K562 (cell line): ENCODE data around the gene BASP1. TPM values are rescaled to one million over a fixed set of nuclear protein-coding genes. Genes with fewer than 3 reads are reported as not detected.

Source experiments
- ATAC-seq: fragments of 200-7000 bp; cut with Tn5 transposase; 3 replicates; pipeline ENCODE4 v1.9.1; 2020; ENCODE audit warnings: moderate library complexity
- BruUV-seq: library from RNA; stranded (reverse); fragments of 400-500 nt; replicated peaks from 2 replicates; lab custom pipeline; 2021; lab: Mats Ljungman, UMichigan
- CTCF ChIA-PET: fragments of 300-600 bp; formaldehyde crosslinking; extraction: SDS; loops from one replicate; lab custom pipeline; 2021; ENCODE audit warnings: low intra/inter-chr PET ratio; lab: Yijun Ruan, JAX
- POLR2A ChIA-PET: fragments of 300-600, 350-650 bp; sonication (Branson Sonifier 250); formaldehyde crosslinking; extraction: SDS; loops from one replicate; lab custom pipeline; 2021; ENCODE audit warnings: antibody characterized with exemption, inconsistent platforms; lab: Yijun Ruan, JAX
- DNase-seq, 4 experiments: peaks; one replicate each; pipeline versions ENCODE4 v3.0.0 to v3.0.0-alpha.2; 2011 to 2018; ENCODE audit warnings: low spot score in 3 of 4, mixed read lengths in 3 of 4; ENCODE audit errors: extremely low read depth in 1 of 4
- FAIRE-seq: peaks from 2 replicates; lab custom pipeline; 2011; peaks lifted over from hg19 to GRCh38; lab: Jason Lieb, UNC
- H2AFZ ChIP-seq: 2 replicates; pipeline ENCODE4 v1.6.0; 2011; ENCODE audit warnings: low read depth, low read length, control low read depth, inconsistent platforms
- H3K27ac ChIP-seq: fragments of 200-600 bp; 3 replicates; pipeline ENCODE4 v1.8.0; 2011; ENCODE audit warnings: low read depth, mild to moderate bottlenecking, control low read depth, inconsistent platforms, low read length, moderate library complexity, mixed read lengths; ENCODE audit errors: extremely low read depth
- H3K27me3 ChIP-seq, 2 experiments: fragments of 300-600 bp in 1 of 2; 2 replicates in 1 of 2; 3 replicates in 1 of 2; pipeline versions ENCODE4 v1.6.0 to v1.8.0; 2011; ENCODE audit warnings: inconsistent platforms in 2 of 2, low read length in 2 of 2, mild to moderate bottlenecking in 1 of 2, mixed read lengths in 1 of 2, moderate library complexity in 1 of 2; ENCODE audit not compliant: control insufficient read depth in 2 of 2, insufficient read depth in 2 of 2
- H3K36me3 ChIP-seq: fragments of 300-600 bp; 3 replicates; pipeline ENCODE4 v1.8.0; 2011; ENCODE audit warnings: mild to moderate bottlenecking, low read length, inconsistent platforms; ENCODE audit not compliant: control insufficient read depth, insufficient read depth
- H3K4me1 ChIP-seq, 2 experiments: fragments of 200-600 bp in 1 of 2; replicated peaks in 1 of 2; 2 replicates in 1 of 2; 3 replicates in 1 of 2; pipeline versions ENCODE4 v1.5.1 to v1.8.0; 2011; ENCODE audit warnings: inconsistent platforms in 2 of 2, low read length in 2 of 2, mild to moderate bottlenecking in 1 of 2, mixed read lengths in 1 of 2, moderate library complexity in 1 of 2; ENCODE audit not compliant: control insufficient read depth in 2 of 2, insufficient read depth in 2 of 2
- H3K4me2 ChIP-seq: 2 replicates; pipeline ENCODE4 v1.6.1; 2011; ENCODE audit warnings: low read length, control low read depth, inconsistent platforms, mixed read lengths; ENCODE audit not compliant: insufficient read depth
- H3K4me3 ChIP-seq: fragments of 200-600 bp; sonication (generic), shearing (Covaris generic); 2 replicates; pipeline ENCODE4 v1.5.1; 2016; ENCODE audit warnings: control low read depth, inconsistent platforms
- H3K79me2 ChIP-seq: fragments of 200-600 bp; 3 replicates; pipeline ENCODE4 v1.8.0; 2011; ENCODE audit warnings: low read length, inconsistent platforms; ENCODE audit not compliant: control insufficient read depth, insufficient read depth
- H3K9ac ChIP-seq, 2 experiments: 2 replicates each; pipeline versions ENCODE4 v1.6.0 to v1.6.1; 2011; ENCODE audit warnings: low read depth in 2 of 2, low read length in 2 of 2, control low read depth in 1 of 2, inconsistent platforms in 1 of 2, mild to moderate bottlenecking in 1 of 2, mixed read lengths in 1 of 2; ENCODE audit not compliant: insufficient read depth in 1 of 2
- H3K9me1 ChIP-seq: one replicate; pipeline ENCODE4 v1.6.0; 2011; ENCODE audit warnings: inconsistent platforms, mild to moderate bottlenecking, low read length, moderate library complexity; ENCODE audit not compliant: control insufficient read depth, insufficient read depth
- H3K9me3 ChIP-seq: replicated peaks from 2 replicates; pipeline ENCODE4 v1.5.1; 2011; ENCODE audit warnings: low read depth, low read length, inconsistent platforms; ENCODE audit not compliant: control insufficient read depth, insufficient read depth
- H4K20me1 ChIP-seq: replicated peaks from 2 replicates; pipeline ENCODE4 v1.6.1; 2011; ENCODE audit warnings: low read length, inconsistent platforms, mixed read lengths; ENCODE audit not compliant: control insufficient read depth, insufficient read depth
- BRD9 ChIP-seq: fragments of 450-650 bp; IDR thresholded peaks from 2 replicates; pipeline ENCODE4 v1.6.1; 2018; ENCODE audit warnings: low read depth; ENCODE audit not compliant: partially characterized antibody
- BRF1 ChIP-seq: IDR thresholded peaks from 3 replicates; pipeline ENCODE4 v1.6.1; 2011; ENCODE audit warnings: borderline replicate concordance, mild to moderate bottlenecking; ENCODE audit not compliant: insufficient read length; ENCODE audit errors: extremely low read depth
- CBX3 ChIP-seq, 2 experiments: IDR thresholded peaks; 1 replicate in 1 of 2; 2 replicates in 1 of 2; pipeline ENCODE4 v1.6.1; 2012; ENCODE audit warnings: inconsistent platforms in 2 of 2, low read length in 2 of 2, borderline replicate concordance in 1 of 2, control low read depth in 1 of 2
- FOXA1 ChIP-seq: fragments of 450-650 bp; IDR thresholded peaks from 2 replicates; pipeline ENCODE4 v1.6.1; 2016; ENCODE audit warnings: mild to moderate bottlenecking, borderline replicate concordance
- HDAC2 ChIP-seq: fragments of 450-650 bp; IDR thresholded peaks from 2 replicates; pipeline ENCODE4 v1.6.1; 2016; ENCODE audit warnings: mild to moderate bottlenecking
- JUND ChIP-seq, 2 experiments: IDR thresholded peaks; 2 replicates in 1 of 2; 3 replicates in 1 of 2; pipeline ENCODE4 v1.6.1; 2011; ENCODE audit warnings: borderline replicate concordance in 2 of 2, low read depth in 2 of 2, low read length in 2 of 2, improper control_type of control experiment in 1 of 2, missing biosample characterization in 1 of 2, missing genetic modification characterization in 1 of 2, missing genetic modification reagents in 1 of 2
- RFX1 ChIP-seq: fragments of 450-650 bp; IDR thresholded peaks from 2 replicates; pipeline ENCODE4 v1.6.1; 2016; ENCODE audit warnings: mild to moderate bottlenecking, moderate library complexity
- ZFP36 ChIP-seq: fragments of 150-350 bp; IDR thresholded peaks from 2 replicates; pipeline ENCODE4 v1.6.1; 2018; ENCODE audit warnings: low read length, low read depth; ENCODE audit not compliant: partially characterized antibody
- WGBS: fragments of 100-300 bp; shearing (Covaris generic); methylation state at CpG from one replicate; pipeline ENCODE4 v1.1.6; 2016; ENCODE audit warnings: low coverage, mixed read lengths; ENCODE audit not compliant: insufficient coverage; ENCODE audit errors: missing lambda C conversion rate; 5-methylcytosine and 5-hydroxymethylcytosine counted together
- in situ Hi-C: fragments of 300-500 bp; cut with MboI; formaldehyde crosslinking; loops from 4 replicates; pipeline ENCODE4 v1.15.0; 2018; ENCODE audit warnings: inconsistent platforms, mixed read lengths
- intact Hi-C: fragments of 100-400 bp; cut with micrococcal nuclease; formaldehyde crosslinking; loops from 2 replicates; pipeline ENCODE4 v1.14.2; 2022
- polyA plus RNA-seq, 8 experiments: library from polyadenylated mRNA; depleted of rRNA in 4 of 8; stranded (reverse) in 5 of 8; unstranded in 3 of 8; fragments of >200 nt; fragmentation: Nextera tagmentation in 2 of 8; fragmentation: Illumina TruSeq in 1 of 8; extraction: Ambion mirVana in 2 of 8; extraction: Trizol in 1 of 8; gene quantifications; 2 replicates each; pipeline versions ENCODE4 v1.2.1 to v1.2.3, GENCODE V29; 2011 to 2014; ENCODE audit warnings: inconsistent platforms in 1 of 8, missing spikeins in 1 of 8
- total RNA-seq, 7 experiments: library from RNA; depleted of rRNA in 6 of 7; stranded (reverse); fragments of >200 nt in 6 of 7; fragmentation: Illumina TruSeq in 2 of 7; extraction: Trizol in 2 of 7; gene quantifications; 2 replicates each; pipeline versions ENCODE4 v1.2.1 to v1.2.3, GENCODE V29; 2011 to 2021; ENCODE audit warnings: low replicate concordance in 1 of 7
- TF ChIP-seq, protein P1 (sequence below), 2 experiments: fragments of 200-800 bp in 1 of 2; sonication (Bioruptor generic) in 1 of 2; sonication (generic) in 1 of 2; formaldehyde crosslinking in 1 of 2; IDR thresholded peaks in 1 of 2; conservative IDR thresholded peaks in 1 of 2; 2 replicates each; pipeline versions ENCODE4 v1.5.0 to v1.6.1; 2016 to 2020; ENCODE audit warnings: missing compliant biosample characterization in 1 of 2, missing genetic modification characterization in 1 of 2, missing genetic modification reagents in 1 of 2

BASP1 gene
- total and polyA plus RNA-seq, 9 of the 15 experiments (the other 6 are each of a cell fraction or from before 2014, with no cell fraction given) = 0.22 TPM; not detected in 8

DNA sequence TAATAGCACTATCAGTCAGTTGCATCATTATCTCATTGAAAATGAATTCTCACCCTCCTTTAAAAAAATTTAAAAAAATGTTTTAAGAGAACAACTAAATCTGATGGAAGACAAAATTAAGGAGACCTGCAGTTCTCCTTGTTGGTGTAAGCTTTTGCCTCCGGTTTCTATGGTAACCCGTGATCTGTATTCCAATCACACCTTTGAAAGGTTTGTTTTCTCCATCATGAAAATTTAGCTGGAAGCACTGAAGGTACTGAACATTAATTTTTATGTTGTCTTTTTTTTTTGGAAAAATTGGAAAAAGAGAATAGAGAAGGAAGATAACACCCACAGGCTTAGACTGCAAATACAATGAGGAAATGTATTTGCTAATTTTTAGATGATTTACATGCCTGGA lies 2.5 kb upstream of the BASP1 start:
- no peaks in the 10 kb centered on the region for H4K20me1 ChIP-seq
- no peak for FAIRE-seq
- TF ChIP-seq, protein P1, sequence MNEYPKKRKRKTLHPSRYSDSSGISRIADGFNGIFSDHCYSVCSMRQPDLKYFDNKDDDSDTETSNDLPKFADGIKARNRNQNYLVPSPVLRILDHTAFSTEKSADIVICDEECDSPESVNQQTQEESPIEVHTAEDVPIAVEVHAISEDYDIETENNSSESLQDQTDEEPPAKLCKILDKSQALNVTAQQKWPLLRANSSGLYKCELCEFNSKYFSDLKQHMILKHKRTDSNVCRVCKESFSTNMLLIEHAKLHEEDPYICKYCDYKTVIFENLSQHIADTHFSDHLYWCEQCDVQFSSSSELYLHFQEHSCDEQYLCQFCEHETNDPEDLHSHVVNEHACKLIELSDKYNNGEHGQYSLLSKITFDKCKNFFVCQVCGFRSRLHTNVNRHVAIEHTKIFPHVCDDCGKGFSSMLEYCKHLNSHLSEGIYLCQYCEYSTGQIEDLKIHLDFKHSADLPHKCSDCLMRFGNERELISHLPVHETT (CRISPR knock-in tag; conservative IDR thresholded peaks at IDR 0.05 in 1 of 2, IDR thresholded peaks at IDR 0.05 in 1 of 2) = no peak
- TF ChIP-seq RFX1 = 0 out of 2 replicates have a peak, but pooled peaks have one; percentile 17
- TF ChIP-seq, all 486 proteins: peak for 1
- H3K27ac ChIP-seq = no peak overlapping the region
- no peak overlapping the region for H2AFZ ChIP-seq
- ATAC-seq (no peak), DNase-seq (no peak)
- no peaks in the 10 kb centered on the region for H3K36me3 ChIP-seq
- ChIA-PET CTCF (interaction anchor here (1.7 kb wide), 1 partner anchor 1099 kb away, joined by 12 read pairs; no protein-coding TSS in a partner anchor), POLR2A (no interaction called here)
- no peak overlapping the region for H3K4me2 ChIP-seq
- WGBS = 0% methylated on average over 2 of the region's 2 CpGs
- H3K27me3 ChIP-seq = no peaks in the 10 kb centered on the region; a peak in 1 of 5 replicates
- H3K4me3 ChIP-seq = no peak overlapping the region
- in situ Hi-C loops (loop anchor here (5.0 kb wide), 1 partner anchor 1092 kb away; no protein-coding TSS in a partner anchor), intact Hi-C loops (no loop called here)
- BruUV-seq = no TSS peak
- no peaks in the 10 kb centered on the region for H3K79me2 ChIP-seq
- no peaks in the 10 kb centered on the region for H3K9me3 ChIP-seq
- H3K9ac ChIP-seq = no peak overlapping the region
- no peaks in the 10 kb centered on the region for H3K9me1 ChIP-seq
- peaks cover 0 to 7% of the 10 kb centered on the region in 2 experiments; a peak in 1 of 5 replicates for H3K4me1 ChIP-seq

DNA sequence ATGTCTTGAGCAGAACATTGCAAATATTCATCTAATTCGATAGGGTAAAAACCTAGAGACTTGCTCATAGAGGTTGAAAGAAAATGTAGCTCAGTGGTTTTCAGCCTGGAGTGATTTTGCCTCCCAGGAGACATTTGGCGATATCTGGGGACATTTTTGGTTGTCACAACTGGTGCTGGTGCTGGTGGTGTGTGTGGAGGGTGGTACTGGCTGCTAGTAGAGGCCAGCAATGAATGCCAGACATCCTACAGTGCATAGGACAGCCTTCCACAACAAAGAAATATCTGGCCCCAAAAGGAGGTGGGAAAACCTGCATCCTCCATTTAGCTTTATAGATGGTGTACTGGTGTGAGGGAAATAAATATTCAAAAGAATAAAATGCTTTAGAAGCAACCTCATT lies 2.1 kb upstream of the BASP1 start:
- TF ChIP-seq BRD9 (no peak), ZFP36 (no peak), FOXA1 (no peak), BRF1 (no peak), HDAC2 (no peak), JUND (IDR thresholded peaks at IDR 0.05; ENCODE audit: borderline replicate concordance, low read depth, low read length) (no peak), JUND (tag; IDR thresholded peaks at IDR 0.05; ENCODE audit: borderline replicate concordance, low read depth, low read length) (no peak), CBX3 (IDR thresholded peaks at IDR 0.05; ENCODE audit: borderline replicate concordance in 1 of 2, low read length in 2 of 2) (no peak)
- TF ChIP-seq, all 486 proteins: peak for 0
- no peak overlapping the region for H3K9ac ChIP-seq
- BruUV-seq = no TSS peak
- no peak overlapping the region for H2AFZ ChIP-seq
- no peak for ATAC-seq
- peaks cover 0 to 7% of the 10 kb centered on the region in 2 experiments; a peak in 1 of 5 replicates for H3K4me1 ChIP-seq
- POLR2A ChIA-PET = no interaction called here
- H3K27me3 ChIP-seq = no peaks in the 10 kb centered on the region; a peak in 1 of 5 replicates
- no peaks in the 10 kb centered on the region for H3K36me3 ChIP-seq
- in situ Hi-C loops (loop anchor here (5.0 kb wide), 1 partner anchor 1092 kb away; no protein-coding TSS in a partner anchor), intact Hi-C loops (no loop called here)
- no peaks in the 10 kb centered on the region for H3K9me1 ChIP-seq
- no peak for DNase-seq
- CTCF ChIA-PET = interaction anchor here (1.7 kb wide), 1 partner anchor 1099 kb away, joined by 12 read pairs; no protein-coding TSS in a partner anchor
- 0% methylated on average over 2 of the region's 2 CpGs for WGBS
- H3K79me2 ChIP-seq = no peaks in the 10 kb centered on the region
- FAIRE-seq = no peak
- H4K20me1 ChIP-seq = no peaks in the 10 kb centered on the region
- H3K4me3 ChIP-seq = no peak overlapping the region
- no peak overlapping the region for H3K4me2 ChIP-seq
- no peak overlapping the region for H3K27ac ChIP-seq
- H3K9me3 ChIP-seq = no peaks in the 10 kb centered on the region
